Muscle layer of duodenum (tissue), 2 donors: Measurements from ENCODE around the gene OVOL3.

Experiments used
- H3K27ac ChIP-seq: one replicate; pipeline ENCODE4 v1.7.0; 2013; ENCODE audit warnings: mild to moderate bottlenecking, low read length
- H3K27me3 ChIP-seq: one replicate; pipeline ENCODE4 v1.7.0; 2013; ENCODE audit warnings: low read depth, mild to moderate bottlenecking, control low read depth, low read length
- H3K36me3 ChIP-seq, 2 donors: one replicate each; pipeline ENCODE4 v1.7.0; 2013; ENCODE audit warnings: low read length in 2 of 2, control low read depth in 1 of 2, mild to moderate bottlenecking in 1 of 2; ENCODE audit not compliant: insufficient read depth in 2 of 2, control insufficient read depth in 1 of 2
- H3K4me1 ChIP-seq, 2 donors: one replicate each; pipeline ENCODE4 v1.7.0; 2013; ENCODE audit warnings: low read length in 2 of 2, mild to moderate bottlenecking in 2 of 2, control low read depth in 1 of 2, moderate library complexity in 1 of 2; ENCODE audit not compliant: insufficient read depth in 2 of 2, control insufficient read depth in 1 of 2
- H3K4me3 ChIP-seq, 2 donors: one replicate each; pipeline ENCODE4 v1.7.0; 2013; ENCODE audit warnings: low read length in 2 of 2, low read depth in 1 of 2, mild to moderate bottlenecking in 1 of 2
- H3K9me3 ChIP-seq, 2 donors: one replicate each; pipeline ENCODE4 v1.7.0; 2013; ENCODE audit warnings: low read length in 2 of 2, control low read depth in 1 of 2, mild to moderate bottlenecking in 1 of 2; ENCODE audit not compliant: control insufficient read depth in 1 of 2
- donor health status: healthy.

Gene OVOL3

GRCh38 chr19:36084231-36085009, 26.5 kb upstream of the OVOL3 start:
- H3K36me3 ChIP-seq: no peaks in the 10 kb centered on the region

DNA sequence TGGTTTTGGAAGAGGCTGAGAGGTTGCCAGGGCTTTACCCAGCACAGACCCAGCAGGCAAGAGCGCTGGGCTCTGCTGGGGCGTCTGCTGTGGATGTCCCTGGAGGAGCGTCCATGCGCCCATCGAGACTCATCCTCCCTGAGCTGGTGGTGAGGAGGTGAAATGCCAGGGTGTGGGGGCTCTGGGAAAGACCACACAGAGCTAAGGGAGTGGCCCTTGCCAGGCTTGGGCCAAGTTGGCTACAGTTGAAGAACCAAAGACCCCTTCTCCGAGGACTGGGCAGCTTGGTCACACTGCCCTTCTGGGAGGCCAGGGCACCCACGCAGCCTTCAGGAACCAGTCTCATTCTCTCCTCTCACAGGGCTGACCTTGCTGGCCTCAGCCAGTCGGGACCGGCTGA, 24.6 kb upstream of the OVOL3 start:
- Histone ChIP-seq H3K27me3 (no peaks in the 10 kb centered on the region), H3K4me3 (no peak overlapping the region), H3K36me3 (no peaks in the 10 kb centered on the region), H3K4me1 (no peaks in the 10 kb centered on the region), H3K9me3 (no peaks in the 10 kb centered on the region), H3K27ac (no peak overlapping the region)

More at GRCh38 chr19:36084231-36085009, 26.5 kb upstream of the OVOL3 start:
- H3K4me1 ChIP-seq: no peaks in the 10 kb centered on the region
- H3K9me3 ChIP-seq: no peaks in the 10 kb centered on the region
- no peaks in the 10 kb centered on the region for H3K27me3 ChIP-seq
- H3K27ac ChIP-seq: no peak overlapping the region
- H3K4me3 ChIP-seq: no peak overlapping the region

DNA sequence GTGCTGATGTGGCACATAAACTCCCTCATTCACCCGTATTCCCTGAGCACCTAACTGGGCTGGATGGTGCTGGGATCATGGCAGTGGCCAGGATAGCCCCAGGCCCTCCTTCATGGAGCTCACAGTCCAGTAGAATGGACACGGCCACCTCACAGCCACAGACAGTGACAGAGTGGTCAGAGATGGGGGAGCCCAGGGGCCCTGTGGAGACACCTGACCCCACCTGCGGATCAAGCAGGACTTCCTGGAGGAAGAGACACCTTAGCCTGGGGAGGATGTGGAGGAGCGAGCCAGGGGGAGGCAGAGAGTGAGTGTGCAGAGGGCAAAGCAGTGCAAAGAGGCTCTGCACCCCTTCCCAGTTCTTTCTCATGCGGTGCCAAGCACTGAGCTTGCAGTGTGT, 21.1 kb upstream of the OVOL3 start:
- no peak overlapping the region for H3K27ac ChIP-seq
- no peaks in the 10 kb centered on the region for H3K4me1 ChIP-seq
- no peaks in the 10 kb centered on the region for H3K27me3 ChIP-seq
- no peak overlapping the region for H3K4me3 ChIP-seq
- no peaks in the 10 kb centered on the region for H3K9me3 ChIP-seq
- no peaks in the 10 kb centered on the region for H3K36me3 ChIP-seq

- H3K4me3 ChIP-seq: no peak overlapping the region
- no peaks in the 10 kb centered on the region for H3K9me3 ChIP-seq
- no peak overlapping the region for H3K27ac ChIP-seq
- no peaks in the 10 kb centered on the region for H3K4me1 ChIP-seq
- H3K36me3 ChIP-seq: no peaks in the 10 kb centered on the region
- no peaks in the 10 kb centered on the region for H3K27me3 ChIP-seq
Observed at GRCh38 chr19:36090910-36091695, 19.8 kb upstream of the OVOL3 start.

DNA sequence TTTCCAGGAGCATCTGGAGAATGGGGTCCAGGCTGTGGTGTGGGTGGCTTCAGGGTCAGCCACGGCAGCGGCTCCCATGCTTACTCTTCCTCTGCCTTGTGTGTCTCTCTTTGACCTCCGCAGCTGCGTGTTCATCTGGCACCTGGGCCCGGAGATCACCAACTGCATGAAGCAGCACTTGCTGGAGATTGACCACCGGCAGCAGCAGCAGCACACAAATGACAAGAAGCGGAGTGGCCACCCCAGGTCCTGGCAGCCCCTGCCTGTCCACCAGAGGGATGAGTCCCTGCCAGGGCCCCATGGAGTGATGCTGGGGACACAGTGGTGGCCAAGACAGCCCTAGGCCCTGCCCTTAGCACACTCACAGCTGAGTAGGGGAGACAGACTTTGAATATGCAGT, 18.4 kb upstream of the OVOL3 start:
- Histone ChIP-seq H3K36me3 (no peaks in the 10 kb centered on the region), H3K4me3 (no peak overlapping the region)

DNA sequence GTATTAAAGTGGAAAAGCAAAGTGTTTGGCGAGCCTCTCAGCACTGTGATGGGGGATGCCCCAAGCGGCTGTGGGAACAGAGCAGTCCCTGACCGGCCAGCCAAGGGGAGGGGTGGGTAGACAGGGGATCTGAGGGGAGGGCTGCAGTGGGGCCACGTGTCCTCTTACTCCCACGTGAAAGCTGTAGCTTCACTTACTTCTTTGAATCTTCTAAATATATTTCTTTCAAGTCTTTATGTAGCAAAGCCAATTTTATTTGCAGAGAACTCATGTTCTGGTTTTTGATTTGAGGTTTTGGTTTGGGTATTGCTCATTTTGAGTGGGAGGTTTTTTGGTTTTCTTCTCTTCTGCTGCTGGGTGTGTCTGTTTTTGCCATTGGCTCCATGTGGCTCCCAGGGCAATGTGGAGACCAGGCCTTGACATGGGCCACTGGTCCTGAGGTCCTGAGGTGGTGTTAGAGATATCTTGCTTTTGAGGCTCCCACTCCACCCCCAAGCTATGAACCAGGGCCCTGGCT, 17.7 kb upstream of the OVOL3 start:
- Histone ChIP-seq H3K4me1 (no peaks in the 10 kb centered on the region), H3K9me3 (no peaks in the 10 kb centered on the region), H3K36me3 (no peaks in the 10 kb centered on the region), H3K27ac (no peak overlapping the region), H3K27me3 (no peaks in the 10 kb centered on the region), H3K4me3 (no peak overlapping the region)

More for the DNA sequence above, 18.4 kb upstream of the OVOL3 start:
- H3K9me3 ChIP-seq: no peaks in the 10 kb centered on the region
- no peaks in the 10 kb centered on the region for H3K4me1 ChIP-seq
- H3K27me3 ChIP-seq: no peaks in the 10 kb centered on the region
- H3K27ac ChIP-seq: no peak overlapping the region

DNA sequence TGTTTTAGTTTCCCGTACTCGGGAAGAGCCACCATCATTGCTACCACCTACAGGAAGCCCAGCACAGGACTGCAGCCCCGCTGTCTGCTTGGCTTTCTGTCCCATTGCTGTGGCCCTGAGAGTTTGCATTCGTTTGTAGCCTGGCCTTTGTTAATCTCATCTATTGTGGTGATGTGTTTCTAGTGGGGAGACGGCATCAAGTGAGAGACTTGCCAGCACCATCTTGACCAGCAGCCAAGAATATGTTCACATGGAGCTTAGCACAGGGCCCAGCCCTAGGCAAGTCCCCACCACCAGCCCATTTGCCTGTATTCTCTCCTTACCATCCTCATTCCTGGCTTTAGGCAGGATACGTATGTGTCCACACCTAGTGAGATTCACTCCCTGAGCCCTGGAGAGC, 17.3 kb upstream of the OVOL3 start:
- Histone ChIP-seq H3K27ac (no peak overlapping the region), H3K9me3 (no peaks in the 10 kb centered on the region), H3K27me3 (no peaks in the 10 kb centered on the region), H3K4me3 (no peak overlapping the region), H3K4me1 (no peaks in the 10 kb centered on the region), H3K36me3 (no peaks in the 10 kb centered on the region)

GRCh38 chr19:36097036-36097435, 13.9 kb upstream of the OVOL3 start:
- Histone ChIP-seq H3K36me3 (no peaks in the 10 kb centered on the region), H3K9me3 (no peaks in the 10 kb centered on the region), H3K27ac (no peak overlapping the region), H3K27me3 (no peaks in the 10 kb centered on the region), H3K4me3 (no peak overlapping the region), H3K4me1 (no peaks in the 10 kb centered on the region)

DNA sequence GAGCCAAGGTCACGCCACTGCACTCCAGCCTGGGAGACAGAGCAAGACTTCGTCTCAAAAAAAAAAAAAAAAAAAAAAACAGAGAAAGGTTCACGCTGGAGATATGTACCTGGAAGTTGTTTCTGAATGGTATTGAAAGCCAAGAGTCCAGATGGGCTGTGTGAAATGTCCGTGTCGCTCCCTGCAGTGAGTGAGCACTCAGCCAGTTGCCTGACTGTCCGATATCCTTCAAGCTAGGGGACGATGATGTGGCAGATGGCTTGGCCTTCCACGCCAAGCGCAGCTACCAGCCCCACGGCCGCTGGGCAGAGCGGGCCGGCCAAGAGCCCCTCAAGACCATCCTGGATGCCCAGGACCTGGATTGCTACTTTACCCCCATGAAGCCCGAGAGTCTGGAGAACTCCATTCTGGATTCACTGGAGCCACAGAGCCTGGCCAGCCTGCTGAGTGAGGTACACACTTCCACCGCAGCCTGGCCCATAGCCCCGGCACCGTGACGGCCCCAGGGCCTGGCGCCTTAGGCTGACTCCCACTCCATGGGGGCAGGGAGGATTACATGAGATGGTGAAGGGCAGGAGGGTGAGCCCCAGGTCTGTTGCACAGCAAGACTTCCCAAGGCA, 11.7 kb upstream of the OVOL3 start:
- H3K9me3 ChIP-seq: no peaks in the 10 kb centered on the region
- no peak overlapping the region for H3K4me3 ChIP-seq
- no peaks in the 10 kb centered on the region for H3K4me1 ChIP-seq
- no peak overlapping the region for H3K27ac ChIP-seq
- H3K27me3 ChIP-seq: no peaks in the 10 kb centered on the region
- no peaks in the 10 kb centered on the region for H3K36me3 ChIP-seq

DNA sequence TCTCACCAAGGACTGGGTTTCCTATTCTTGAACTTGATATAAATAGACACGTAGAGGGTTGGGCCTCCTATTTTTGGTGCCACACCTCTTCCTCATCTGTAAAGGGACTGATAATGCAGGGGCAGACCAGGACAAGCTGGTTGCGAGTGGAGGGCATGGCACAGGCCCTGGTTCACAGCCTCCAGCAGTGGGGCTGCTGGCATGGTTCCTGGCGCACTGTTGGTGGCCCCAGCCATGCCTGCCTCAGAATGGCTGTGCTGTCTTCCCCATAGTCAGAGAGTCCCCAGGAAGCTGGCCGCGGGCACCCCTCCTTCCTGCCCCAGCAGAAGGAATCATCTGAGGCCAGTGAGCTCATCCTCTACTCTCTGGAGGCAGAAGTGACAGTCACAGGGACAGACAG, 10.5 kb upstream of the OVOL3 start:
- Histone ChIP-seq H3K36me3 (no peaks in the 10 kb centered on the region), H3K27me3 (no peaks in the 10 kb centered on the region), H3K4me1 (no peaks in the 10 kb centered on the region), H3K4me3 (no peak overlapping the region), H3K9me3 (no peaks in the 10 kb centered on the region), H3K27ac (no peak overlapping the region)

DNA sequence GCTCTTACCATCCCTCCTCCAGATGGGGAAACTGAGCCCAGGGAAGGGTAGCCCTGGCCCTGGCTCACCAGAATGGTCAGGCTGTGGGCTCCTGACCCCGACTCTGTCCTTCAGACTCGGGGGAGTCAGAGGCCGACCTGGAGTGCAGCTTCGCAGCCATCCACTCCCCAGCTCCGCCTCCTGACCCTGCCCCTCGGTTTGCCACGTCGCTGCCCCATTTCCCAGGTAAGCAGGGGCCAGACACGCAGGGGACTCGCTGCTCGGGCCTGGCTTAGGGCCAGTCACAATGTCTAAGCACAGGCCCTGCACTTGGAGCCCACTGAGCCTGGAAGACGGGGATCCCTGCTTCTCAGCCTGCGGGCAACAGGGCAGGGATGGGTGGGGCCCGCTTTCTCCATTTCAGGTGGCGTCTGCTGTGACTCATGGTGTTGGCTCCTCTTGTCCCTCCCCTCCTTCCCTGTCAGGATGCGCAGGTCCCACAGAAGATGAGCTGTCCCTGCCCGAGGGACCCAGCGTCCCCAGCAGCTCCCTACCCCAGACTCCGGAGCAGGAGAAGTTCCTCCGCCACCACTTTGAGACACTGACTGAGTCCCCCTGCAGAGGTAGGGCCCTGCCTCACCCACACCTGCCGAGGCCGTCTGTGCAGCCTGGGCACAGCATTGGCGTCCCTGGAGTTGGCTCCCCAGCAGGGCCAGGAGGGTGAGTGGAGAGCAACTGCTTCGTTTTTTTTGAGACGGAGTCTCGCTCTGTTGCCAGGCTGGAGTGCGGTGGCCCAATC, 9.2 kb upstream of the OVOL3 start:
- Histone ChIP-seq H3K27ac (no peak overlapping the region), H3K4me3 (no peak overlapping the region), H3K9me3 (no peaks in the 10 kb centered on the region), H3K27me3 (no peaks in the 10 kb centered on the region), H3K4me1 (no peaks in the 10 kb centered on the region), H3K36me3 (no peaks in the 10 kb centered on the region)
